ENCODE results near the gene CRTAC1. TPM values are rescaled to one million over a fixed set of nuclear protein-coding genes. Genes with fewer than 3 reads are reported as not detected.
"Not testable (repeated sequence)": the region's sequence is repeated elsewhere in the genome, so short reads cannot be mapped to it uniquely, and the experiment has no call there.

CRTAC1 gene
- total RNA-seq, 2 donors from 2014 or later: not detected

- Mint-ChIP-seq H3K4me3 (no peak overlapping the region), H3K36me3 (ENCODE audit: low read depth) (peaks cover 4% of the 10 kb centered on the region), H3K27ac (no peak overlapping the region), H3K4me1 (peaks cover 17% of the 10 kb centered on the region), H3K27me3 (no peaks in the 10 kb centered on the region), H3K9me3 (no peaks in the 10 kb centered on the region)
- ATAC-seq (replicated peaks): no peak
Observed at GRCh38 chr10:97861924-97862323, 168.5 kb downstream of the CRTAC1 start.

- Mint-ChIP-seq H3K27ac (no peak overlapping the region), H3K36me3 (ENCODE audit: low read depth) (peaks cover 4% of the 10 kb centered on the region), H3K4me3 (no peak overlapping the region), H3K4me1 (peaks cover 17% of the 10 kb centered on the region), H3K9me3 (no peaks in the 10 kb centered on the region), H3K27me3 (no peaks in the 10 kb centered on the region)
- ATAC-seq (replicated peaks): peak; percentile 75
Observed at GRCh38 chr10:97861097-97861750, 169.2 kb downstream of the CRTAC1 start.

GRCh38 chr10:97858001-97858439 lies 172.4 kb downstream of the CRTAC1 start:
- Mint-ChIP-seq H3K4me3 (peak overlapping the region; percentile 9), H3K27ac (peak overlapping the region; percentile 18), H3K27me3 (no peaks in the 10 kb centered on the region), H3K36me3 (ENCODE audit: low read depth) (peaks cover 4% of the 10 kb centered on the region), H3K9me3 (no peaks in the 10 kb centered on the region), H3K4me1 (peaks cover 19% of the 10 kb centered on the region)
- peak; percentile 92 for ATAC-seq (replicated peaks)

GRCh38 chr10:97854743-97855142 lies 175.7 kb downstream of the CRTAC1 start:
- Mint-ChIP-seq H3K27me3 (no peaks in the 10 kb centered on the region), H3K4me3 (no peak overlapping the region), H3K9me3 (no peaks in the 10 kb centered on the region), H3K4me1 (peaks cover 38% of the 10 kb centered on the region), H3K36me3 (ENCODE audit: low read depth) (no peaks in the 10 kb centered on the region), H3K27ac (no peak overlapping the region)
- ATAC-seq (replicated peaks): no peak

- Mint-ChIP-seq H3K27me3 (no peaks in the 10 kb centered on the region), H3K36me3 (ENCODE audit: low read depth) (no peaks in the 10 kb centered on the region)
Observed at GRCh38 chr10:97852840-97853405, 177.5 kb downstream of the CRTAC1 start.

GRCh38 chr10:97852277-97852676 lies 178.1 kb downstream of the CRTAC1 start:
- Mint-ChIP-seq H3K4me3 (peak overlapping the region; percentile 84), H3K36me3 (ENCODE audit: low read depth) (no peaks in the 10 kb centered on the region)
- peak; percentile 37 for ATAC-seq (replicated peaks)

More at GRCh38 chr10:97852840-97853405, 177.5 kb downstream of the CRTAC1 start:
- Mint-ChIP-seq H3K4me1 (peaks cover 39% of the 10 kb centered on the region), H3K27ac (peak overlapping the region; percentile 92), H3K4me3 (peak overlapping the region; percentile 84), H3K9me3 (no peaks in the 10 kb centered on the region)
- ATAC-seq (replicated peaks): peak; percentile 34

GRCh38 chr10:97851341-97852001 lies 178.9 kb downstream of the CRTAC1 start:
- peak overlapping the region; percentile 92 for H3K27ac Mint-ChIP-seq
- peak overlapping the region; percentile 84 for H3K4me3 Mint-ChIP-seq
- peaks cover 35% of the 10 kb centered on the region for H3K4me1 Mint-ChIP-seq
- no peaks in the 10 kb centered on the region for H3K36me3 Mint-ChIP-seq (ENCODE audit: low read depth)
- H3K9me3 Mint-ChIP-seq: no peaks in the 10 kb centered on the region
- peak; percentile 71 for ATAC-seq (replicated peaks)
- H3K27me3 Mint-ChIP-seq: no peaks in the 10 kb centered on the region

More at GRCh38 chr10:97852277-97852676, 178.1 kb downstream of the CRTAC1 start:
- Mint-ChIP-seq H3K27me3 (no peaks in the 10 kb centered on the region), H3K27ac (peak overlapping the region; percentile 92), H3K9me3 (no peaks in the 10 kb centered on the region), H3K4me1 (peaks cover 35% of the 10 kb centered on the region)

GRCh38 chr10:97850446-97850845 lies 180.0 kb downstream of the CRTAC1 start:
- H3K9me3 Mint-ChIP-seq: no peaks in the 10 kb centered on the region
- ATAC-seq (replicated peaks): peak; percentile 44
- H3K27ac Mint-ChIP-seq: peak overlapping the region; percentile 92
- H3K27me3 Mint-ChIP-seq: no peaks in the 10 kb centered on the region
- no peaks in the 10 kb centered on the region for H3K36me3 Mint-ChIP-seq (ENCODE audit: low read depth)
- peaks cover 35% of the 10 kb centered on the region for H3K4me1 Mint-ChIP-seq
- peak overlapping the region; percentile 84 for H3K4me3 Mint-ChIP-seq

- Mint-ChIP-seq H3K4me1 (peaks cover 35% of the 10 kb centered on the region), H3K4me3 (peak within 1 kb of the TSS; percentile 84), H3K27me3 (no peaks in the 10 kb centered on the region), H3K27ac (peak within 1 kb of the TSS; percentile 92), H3K36me3 (ENCODE audit: low read depth) (no peaks in the 10 kb centered on the region), H3K9me3 (no peaks in the 10 kb centered on the region)
- ATAC-seq (replicated peaks): peak; percentile 71
Observed at GRCh38 chr10:97849687-97850402, 180.6 kb downstream of the CRTAC1 start, which contains the start of gene GOLGA7B. Gene GOLGA7B (plus strand): TSS chr10:97849843. CDS start chr10:97850304, 461 bp downstream.

GRCh38 chr10:97849103-97849686 lies 181.2 kb downstream of the CRTAC1 start:
- H3K4me1 Mint-ChIP-seq: peaks cover 35% of the 10 kb centered on the region
- peak overlapping the region; percentile 80 for H3K4me3 Mint-ChIP-seq
- ATAC-seq (replicated peaks): peak; percentile 23
- H3K36me3 Mint-ChIP-seq (ENCODE audit: low read depth): no peaks in the 10 kb centered on the region
- H3K27ac Mint-ChIP-seq: peak overlapping the region; percentile 69
- H3K27me3 Mint-ChIP-seq: no peaks in the 10 kb centered on the region
- no peaks in the 10 kb centered on the region for H3K9me3 Mint-ChIP-seq

- Mint-ChIP-seq H3K4me3 (no peak overlapping the region), H3K36me3 (ENCODE audit: low read depth) (no peaks in the 10 kb centered on the region), H3K27me3 (no peaks in the 10 kb centered on the region), H3K27ac (no peak overlapping the region), H3K4me1 (peaks cover 16% of the 10 kb centered on the region), H3K9me3 (no peaks in the 10 kb centered on the region)
- ATAC-seq (replicated peaks): no peak
Observed at GRCh38 chr10:97844678-97845077, 185.7 kb downstream of the CRTAC1 start.

- not testable (repeated sequence) for H3K9me3 Mint-ChIP-seq; H3K36me3 Mint-ChIP-seq (ENCODE audit: low read depth); H3K27ac Mint-ChIP-seq; H3K4me3 Mint-ChIP-seq; ATAC-seq (replicated peaks); H3K27me3 Mint-ChIP-seq
- peaks cover 12% of the 10 kb centered on the region for H3K4me1 Mint-ChIP-seq
Observed at GRCh38 chr10:97843972-97844371, 186.4 kb downstream of the CRTAC1 start.

GRCh38 chr10:97843281-97843671 lies 187.1 kb downstream of the CRTAC1 start:
- Mint-ChIP-seq H3K4me3 (no peak overlapping the region), H3K36me3 (ENCODE audit: low read depth) (no peaks in the 10 kb centered on the region), H3K9me3 (no peaks in the 10 kb centered on the region), H3K4me1 (peaks cover 10% of the 10 kb centered on the region), H3K27me3 (no peaks in the 10 kb centered on the region), H3K27ac (no peak overlapping the region)
- ATAC-seq (replicated peaks): no peak

GRCh38 chr10:97842656-97843280 lies 187.7 kb downstream of the CRTAC1 start:
- H3K4me1 Mint-ChIP-seq: peaks cover 10% of the 10 kb centered on the region
- ATAC-seq (replicated peaks): no peak
- H3K9me3 Mint-ChIP-seq: no peaks in the 10 kb centered on the region
- no peaks in the 10 kb centered on the region for H3K36me3 Mint-ChIP-seq (ENCODE audit: low read depth)
- no peaks in the 10 kb centered on the region for H3K27me3 Mint-ChIP-seq
- H3K4me3 Mint-ChIP-seq: no peak overlapping the region
- H3K27ac Mint-ChIP-seq: no peak overlapping the region
